ENCODE measurements around the gene IGSF1. TPM values are rescaled to one million over a fixed set of nuclear protein-coding genes. Genes with fewer than 3 reads are reported as not detected.

IGSF1 gene
- total RNA-seq, 2 donors from 2014 or later = 0.62 to 1.5 TPM

Other genes starting within 250 kb of the IGSF1 start
- gene ARHGAP36, start 231.0 kb downstream of the IGSF1 start, total RNA-seq = not detected